GM12873 (cell line): ENCODE data around the gene CYP39A1.
A peak's percentile ranks its signal among the peaks of the same experiment; 100 is the strongest.

Experiments
- CTCF ChIP-seq: IDR thresholded peaks from 2 replicates; pipeline ENCODE4 v1.5.1; 2012; ENCODE audit warnings: low read depth, mild to moderate bottlenecking, moderate library complexity, low read length, control low read depth; ENCODE audit not compliant: insufficient read depth; ENCODE audit errors: missing control alignments

Gene CYP39A1

GRCh38 chr6:46632053-46632452, 20.6 kb downstream of the CYP39A1 start:
- TF ChIP-seq CTCF: no peak

GRCh38 chr6:46629691-46630090, 22.9 kb downstream of the CYP39A1 start:
- no peak for TF ChIP-seq CTCF

GRCh38 chr6:46628976-46629375, 23.6 kb downstream of the CYP39A1 start:
- no peak for TF ChIP-seq CTCF

- TF ChIP-seq CTCF: no peak
Measured at GRCh38 chr6:46628498-46628897, 24.1 kb downstream of the CYP39A1 start.

GRCh38 chr6:46626976-46627375, 25.6 kb downstream of the CYP39A1 start:
- no peak for TF ChIP-seq CTCF

GRCh38 chr6:46626228-46626909, 26.2 kb downstream of the CYP39A1 start:
- peak; percentile 48 for TF ChIP-seq CTCF

- no peak for TF ChIP-seq CTCF
Measured at GRCh38 chr6:46618726-46619125, 33.9 kb downstream of the CYP39A1 start.
